Fibroblast of the aortic adventitia (primary cell): ENCODE measurements around the gene SETD7. TPM values are rescaled to one million over a fixed set of nuclear protein-coding genes. Genes with fewer than 3 reads are reported as not detected.
A peak's percentile ranks its signal among the peaks of the same experiment; 100 is the strongest.
"Not testable (repeated sequence)": the region's sequence is repeated elsewhere in the genome, so short reads cannot be mapped to it uniquely, and the experiment has no call there.

Experiments used
- DNase-seq: peaks from one replicate; pipeline ENCODE4 v3.0.0-alpha.2; 2010; ENCODE audit warnings: low read depth
- H3K4me3 ChIP-seq: 2 replicates; pipeline ENCODE4 v1.5.1; 2011; ENCODE audit warnings: low read depth, mild to moderate bottlenecking, control low read depth, low read length, moderate library complexity
- total RNA-seq: library from RNA; depleted of rRNA; stranded (reverse); fragments of >200 nt; gene quantifications from 2 replicates; pipeline ENCODE4 v1.2.3, GENCODE V29; 2012; ENCODE audit warnings: low replicate concordance
- TF ChIP-seq, protein P1 (sequence below): IDR thresholded peaks from 2 replicates; pipeline ENCODE4 v1.5.1; 2011; ENCODE audit warnings: mild to moderate bottlenecking, low read length, control low read depth, inconsistent platforms; ENCODE audit not compliant: insufficient read depth

Gene SETD7
- total RNA-seq, 1 donor, result 80.3 TPM

DNA sequence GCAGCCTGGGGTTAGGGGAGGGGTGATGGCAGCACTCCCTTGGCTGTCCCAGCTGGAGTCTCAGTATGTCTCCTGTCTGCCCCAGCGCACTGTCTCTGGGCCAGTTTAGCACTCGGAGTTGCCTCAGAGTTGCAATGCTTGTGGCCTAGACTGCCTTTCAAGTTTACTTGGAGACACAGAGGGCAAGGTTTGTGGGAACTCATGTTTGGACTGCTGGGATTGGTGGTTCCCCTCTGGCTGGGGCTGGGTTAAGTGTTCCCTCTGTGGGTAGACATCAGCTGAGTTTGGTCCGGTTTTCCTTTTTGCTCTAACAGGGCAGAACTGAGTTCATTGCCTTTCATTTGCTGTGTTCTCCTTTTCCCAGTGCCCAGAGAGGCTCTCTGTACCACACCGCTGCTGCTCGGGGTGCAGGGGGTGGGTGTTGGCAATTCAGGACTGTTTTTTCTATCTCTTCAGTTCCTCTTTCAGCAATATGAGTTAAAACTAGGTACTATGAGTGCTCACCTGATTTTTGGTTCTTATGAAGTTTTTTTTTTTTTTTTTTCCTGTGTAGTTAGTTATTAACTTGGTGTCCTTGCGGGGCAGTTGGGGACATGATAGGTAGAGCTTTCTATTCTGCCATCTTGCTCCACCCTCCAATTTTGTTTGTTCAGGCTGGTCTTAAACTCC lies 84.9 kb downstream of the SETD7 start:
- no peak overlapping the region for H3K4me3 ChIP-seq
- TF ChIP-seq, protein P1, sequence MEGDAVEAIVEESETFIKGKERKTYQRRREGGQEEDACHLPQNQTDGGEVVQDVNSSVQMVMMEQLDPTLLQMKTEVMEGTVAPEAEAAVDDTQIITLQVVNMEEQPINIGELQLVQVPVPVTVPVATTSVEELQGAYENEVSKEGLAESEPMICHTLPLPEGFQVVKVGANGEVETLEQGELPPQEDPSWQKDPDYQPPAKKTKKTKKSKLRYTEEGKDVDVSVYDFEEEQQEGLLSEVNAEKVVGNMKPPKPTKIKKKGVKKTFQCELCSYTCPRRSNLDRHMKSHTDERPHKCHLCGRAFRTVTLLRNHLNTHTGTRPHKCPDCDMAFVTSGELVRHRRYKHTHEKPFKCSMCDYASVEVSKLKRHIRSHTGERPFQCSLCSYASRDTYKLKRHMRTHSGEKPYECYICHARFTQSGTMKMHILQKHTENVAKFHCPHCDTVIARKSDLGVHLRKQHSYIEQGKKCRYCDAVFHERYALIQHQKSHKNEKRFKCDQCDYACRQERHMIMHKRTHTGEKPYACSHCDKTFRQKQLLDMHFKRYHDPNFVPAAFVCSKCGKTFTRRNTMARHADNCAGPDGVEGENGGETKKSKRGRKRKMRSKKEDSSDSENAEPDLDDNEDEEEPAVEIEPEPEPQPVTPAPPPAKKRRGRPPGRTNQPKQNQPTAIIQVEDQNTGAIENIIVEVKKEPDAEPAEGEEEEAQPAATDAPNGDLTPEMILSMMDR, result no peak
- DNase-seq, result no peak

DNA sequence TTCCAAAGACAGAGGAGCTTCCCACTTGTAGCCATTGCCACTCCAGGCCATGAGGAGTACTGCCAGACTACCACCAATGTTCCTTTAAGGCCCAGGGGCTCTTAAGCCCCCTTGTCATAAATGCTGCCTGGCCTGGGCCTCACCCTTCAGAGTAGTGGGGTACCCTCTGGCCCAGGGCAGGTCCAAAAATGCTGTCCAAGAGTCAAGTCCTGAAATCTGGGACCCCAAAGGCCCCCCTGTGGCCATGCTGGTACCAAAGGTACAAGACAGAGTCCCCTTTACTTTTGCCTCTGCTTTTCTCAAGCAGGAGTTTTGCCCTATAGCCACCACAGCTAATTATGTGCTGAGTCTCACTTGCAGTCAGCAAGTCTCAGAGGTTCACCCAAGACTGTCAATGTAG lies 85.7 kb downstream of the SETD7 start:
- no peak overlapping the region for H3K4me3 ChIP-seq
- TF ChIP-seq, protein P1, result no peak
- DNase-seq, result no peak

DNA sequence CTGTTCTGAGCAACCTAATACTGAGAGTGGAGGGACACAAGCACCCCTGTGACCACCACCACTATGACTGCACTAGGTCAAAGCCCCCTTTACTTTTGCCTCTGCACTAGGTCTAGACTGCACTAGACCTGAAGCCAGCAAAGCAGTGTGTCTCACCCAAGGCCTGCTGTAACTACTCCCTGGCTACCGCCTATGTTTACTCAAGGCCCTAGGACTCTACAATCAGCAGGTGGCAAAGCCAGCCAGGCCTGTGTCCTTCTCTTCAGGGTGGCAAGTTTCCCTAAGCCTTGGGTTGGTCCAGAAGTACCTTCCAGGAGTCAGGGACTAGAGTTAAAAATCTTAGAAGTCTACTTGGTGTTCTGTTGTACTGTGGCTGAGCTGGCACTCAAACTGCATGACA lies 86.2 kb downstream of the SETD7 start:
- no peak overlapping the region for H3K4me3 ChIP-seq
- no peak for DNase-seq
- TF ChIP-seq, protein P1, result no peak

DNA sequence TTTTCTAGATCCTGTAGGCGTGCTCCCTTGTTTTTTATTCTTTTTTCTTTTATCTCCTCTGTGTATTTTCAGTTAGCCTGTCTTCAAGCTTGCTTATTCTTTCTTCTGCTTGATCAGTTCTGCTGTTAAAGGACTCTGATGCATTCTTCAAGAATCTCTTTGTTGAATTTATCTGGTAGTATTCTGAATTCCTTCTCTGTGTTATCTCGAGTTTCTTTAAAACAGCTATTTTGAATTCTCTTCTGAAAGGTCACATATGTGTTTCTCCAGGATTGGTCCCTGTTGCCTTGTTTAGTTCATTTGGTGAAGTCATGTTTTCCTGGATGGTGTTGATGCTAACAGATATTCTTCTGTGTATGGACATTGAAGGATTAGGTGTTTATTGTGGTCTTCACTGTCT lies 86.8 kb downstream of the SETD7 start:
- TF ChIP-seq, protein P1, result no peak
- H3K4me3 ChIP-seq, result no peak overlapping the region
- peak; percentile 17 for DNase-seq

DNA sequence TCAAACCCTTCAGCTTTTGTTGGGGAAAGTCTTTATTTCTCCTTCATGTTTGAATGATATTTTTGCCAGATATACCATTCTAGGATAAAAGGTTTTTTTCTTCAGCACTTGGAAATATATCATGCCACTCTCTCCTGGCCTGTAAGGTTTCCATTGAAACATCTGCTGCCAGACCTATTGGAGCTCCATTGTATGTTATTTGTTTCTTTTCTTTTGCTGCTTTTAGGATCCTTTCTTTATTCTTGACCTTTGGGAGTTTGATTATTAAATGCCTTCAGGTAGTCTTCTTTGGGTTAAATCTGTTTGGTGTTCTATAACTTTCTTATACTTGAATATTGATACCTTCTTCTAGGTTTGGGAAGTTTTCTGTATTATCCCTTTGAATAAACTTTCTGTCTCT lies 87.3 kb downstream of the SETD7 start:
- DNase-seq, H3K4me3 ChIP-seq: not testable (repeated sequence)

DNA sequence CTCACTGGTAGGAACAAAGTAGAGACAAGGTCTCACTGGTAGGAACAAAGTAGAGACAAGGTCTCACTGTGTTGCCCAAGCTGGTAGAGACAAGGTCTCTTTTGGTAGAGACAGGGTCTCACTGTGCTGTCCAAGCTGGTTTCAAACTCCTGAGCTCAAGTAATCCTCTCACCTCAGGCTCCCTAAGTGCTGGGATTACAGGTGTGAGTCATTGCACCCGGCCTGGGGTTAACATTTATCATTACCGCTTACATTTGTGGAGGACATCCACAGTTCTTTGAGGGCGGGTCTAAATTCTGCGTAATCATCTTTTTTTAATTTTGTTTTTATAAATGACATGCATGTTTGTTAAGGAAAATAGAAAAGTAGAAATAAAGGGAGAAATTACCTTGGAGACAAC lies 90.1 kb downstream of the SETD7 start:
- TF ChIP-seq, protein P1, result no peak
- H3K4me3 ChIP-seq, result no peak overlapping the region
- DNase-seq, result no peak

DNA sequence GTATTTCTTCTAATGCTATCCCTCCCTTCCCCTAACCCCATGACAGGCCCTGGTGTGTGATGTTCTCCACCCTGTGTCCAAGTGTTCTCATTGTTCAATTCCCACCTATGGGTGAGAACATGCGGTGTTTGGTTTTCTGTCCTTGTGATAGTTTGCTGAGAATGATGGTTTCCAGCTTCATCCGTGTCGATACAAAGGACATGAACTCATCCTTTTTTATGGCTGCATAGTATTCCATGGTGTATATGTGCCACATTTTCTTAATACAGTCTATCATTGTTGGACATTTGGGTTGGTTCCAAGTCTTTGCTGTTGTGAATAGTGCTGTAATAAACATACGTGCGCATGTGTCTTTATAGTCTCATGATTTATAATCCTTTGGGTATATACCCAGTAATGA lies 91.5 kb downstream of the SETD7 start:
- H3K4me3 ChIP-seq, DNase-seq: not testable (repeated sequence)

DNA sequence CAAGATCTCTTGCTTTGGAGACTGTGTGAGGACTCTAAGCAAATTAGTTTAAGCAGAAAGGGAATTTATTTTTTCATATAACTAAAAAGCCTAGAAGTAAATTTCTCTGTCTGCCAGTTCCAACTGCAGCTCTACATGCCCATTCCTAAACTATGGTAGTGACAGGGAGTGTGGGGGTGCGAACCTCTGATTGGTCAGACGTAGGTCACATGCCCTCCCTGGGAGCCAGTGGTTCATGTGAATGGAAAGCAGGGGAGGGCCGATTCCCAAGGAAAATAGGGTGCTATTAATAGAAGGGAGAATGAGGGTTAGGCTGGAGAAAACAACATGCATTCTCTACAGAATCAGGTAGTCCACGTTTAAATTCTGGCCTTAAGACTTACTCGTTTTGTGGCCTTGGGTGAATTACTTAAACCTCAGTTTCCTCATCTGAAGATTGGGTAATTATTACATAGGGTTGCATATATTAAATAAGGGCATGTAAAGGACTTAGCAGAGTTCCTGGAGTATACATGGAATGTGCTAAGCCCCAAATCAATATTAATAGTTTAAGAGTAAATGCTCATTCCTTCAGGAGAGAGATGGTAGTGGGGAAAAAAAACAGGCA lies 94.9 kb downstream of the SETD7 start:
- DNase-seq, result no peak
- TF ChIP-seq, protein P1, result no peak
- H3K4me3 ChIP-seq, result no peak overlapping the region
